Right lobe of liver (tissue), 4 donors: ENCODE results near the gene CTU2.

Experiments
- POLR2A ChIP-seq: fragments of 450-650 bp; IDR thresholded peaks from one replicate; pipeline ENCODE4 v1.6.1; 2017; ENCODE audit warnings: antibody characterized with exemption, mild to moderate bottlenecking
- TF ChIP-seq, protein P1 (sequence below), 4 donors: fragments of 200-600 bp in 3 of 4; fragments of 450-650 bp in 1 of 4; IDR thresholded peaks; one replicate each; pipeline versions ENCODE4 v1.5.1 to v1.8.0; 2016 to 2022; ENCODE audit warnings: antibody characterized with exemption in 4 of 4, mild to moderate bottlenecking in 2 of 4
- donor health status: DM: no; HTN: no; CAD: no.
- donor health status: DM: no; HTN: no; CAD: no.
- donor health status: DM: no; HTN: yes; CAD: no.

GRCh38 chr16:88723507-88723887 lies 17.2 kb downstream of the CTU2 start:
- TF ChIP-seq, protein P1, sequence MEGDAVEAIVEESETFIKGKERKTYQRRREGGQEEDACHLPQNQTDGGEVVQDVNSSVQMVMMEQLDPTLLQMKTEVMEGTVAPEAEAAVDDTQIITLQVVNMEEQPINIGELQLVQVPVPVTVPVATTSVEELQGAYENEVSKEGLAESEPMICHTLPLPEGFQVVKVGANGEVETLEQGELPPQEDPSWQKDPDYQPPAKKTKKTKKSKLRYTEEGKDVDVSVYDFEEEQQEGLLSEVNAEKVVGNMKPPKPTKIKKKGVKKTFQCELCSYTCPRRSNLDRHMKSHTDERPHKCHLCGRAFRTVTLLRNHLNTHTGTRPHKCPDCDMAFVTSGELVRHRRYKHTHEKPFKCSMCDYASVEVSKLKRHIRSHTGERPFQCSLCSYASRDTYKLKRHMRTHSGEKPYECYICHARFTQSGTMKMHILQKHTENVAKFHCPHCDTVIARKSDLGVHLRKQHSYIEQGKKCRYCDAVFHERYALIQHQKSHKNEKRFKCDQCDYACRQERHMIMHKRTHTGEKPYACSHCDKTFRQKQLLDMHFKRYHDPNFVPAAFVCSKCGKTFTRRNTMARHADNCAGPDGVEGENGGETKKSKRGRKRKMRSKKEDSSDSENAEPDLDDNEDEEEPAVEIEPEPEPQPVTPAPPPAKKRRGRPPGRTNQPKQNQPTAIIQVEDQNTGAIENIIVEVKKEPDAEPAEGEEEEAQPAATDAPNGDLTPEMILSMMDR (IDR thresholded peaks at IDR 0.05): no peak
- TF ChIP-seq POLR2A: no peak
